ENCODE measurements around the gene DYNC1I1.

DYNC1I1 gene

GRCh38 chr7:95886501-95887090 is 114.2 kb downstream of the DYNC1I1 start:
- FAIRE-seq = no peak
- DNase-seq (ENCODE audit: insufficient read length, low spot score) = no peak
- no peak for TF ChIP-seq POLR2A (IDR thresholded peaks at IDR 0.05; ENCODE audit: low read depth, low read length)

DNA sequence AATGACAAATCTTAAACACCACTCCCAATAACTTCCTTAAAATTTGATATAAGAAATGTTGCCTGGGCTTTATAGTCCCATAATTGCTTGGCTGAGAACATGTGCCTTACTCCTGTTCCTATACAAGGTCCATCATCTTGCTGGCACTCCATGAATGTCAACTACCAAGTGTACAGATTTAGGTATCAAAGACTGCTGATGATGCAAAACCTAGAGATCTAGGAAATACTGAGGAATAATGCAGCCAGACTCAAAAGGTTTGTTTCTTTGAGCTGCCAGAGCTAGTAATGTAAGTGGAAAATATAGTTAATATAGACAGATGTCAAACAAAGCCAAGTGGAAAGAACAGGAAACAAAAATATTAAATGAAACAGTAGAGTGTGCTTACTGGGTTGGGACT is 121.1 kb downstream of the DYNC1I1 start:
- no peak for TF ChIP-seq POLR2A (IDR thresholded peaks at IDR 0.05; ENCODE audit: low read depth, low read length)
- FAIRE-seq = no peak
- DNase-seq (ENCODE audit: insufficient read length, low spot score) = no peak

- FAIRE-seq (no peak), DNase-seq (ENCODE audit: insufficient read length, low spot score) (no peak)
- no peak for TF ChIP-seq POLR2A (IDR thresholded peaks at IDR 0.05; ENCODE audit: low read depth, low read length)
Measured at GRCh38 chr7:95897557-95898251, 125.3 kb downstream of the DYNC1I1 start.

GRCh38 chr7:95899919-95900513 is 127.7 kb downstream of the DYNC1I1 start:
- DNase-seq (ENCODE audit: insufficient read length, low spot score) (no peak), FAIRE-seq (no peak)
- no peak for TF ChIP-seq POLR2A (IDR thresholded peaks at IDR 0.05; ENCODE audit: low read depth, low read length)

DNA sequence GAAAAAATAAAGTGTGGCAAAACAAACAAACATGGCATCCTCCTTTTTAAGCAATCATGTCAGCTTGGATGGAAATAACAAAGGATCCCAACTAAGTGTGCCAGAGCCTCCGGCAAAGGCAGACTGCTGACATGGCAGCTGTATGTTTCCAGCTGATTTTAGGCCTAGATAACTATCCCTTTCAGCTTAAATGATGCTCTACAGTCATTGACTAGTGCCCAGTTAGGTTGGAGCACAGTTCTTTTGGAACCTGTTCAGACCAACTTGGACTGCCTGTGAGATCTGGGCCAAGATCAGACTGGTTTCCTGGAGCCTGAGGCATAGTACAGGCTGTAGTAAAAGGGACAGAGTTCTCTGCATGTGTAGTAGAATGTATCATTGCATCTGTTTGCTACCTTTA is 128.7 kb downstream of the DYNC1I1 start:
- FAIRE-seq = no peak
- DNase-seq (ENCODE audit: insufficient read length, low spot score) = no peak
- no peak for TF ChIP-seq POLR2A (IDR thresholded peaks at IDR 0.05; ENCODE audit: low read depth, low read length)

- FAIRE-seq (no peak), DNase-seq (ENCODE audit: insufficient read length, low spot score) (no peak)
- no peak for TF ChIP-seq POLR2A (IDR thresholded peaks at IDR 0.05; ENCODE audit: low read depth, low read length)
Measured at GRCh38 chr7:95904099-95904498, 131.7 kb downstream of the DYNC1I1 start.

GRCh38 chr7:95905167-95905566 is 132.8 kb downstream of the DYNC1I1 start:
- TF ChIP-seq POLR2A (IDR thresholded peaks at IDR 0.05; ENCODE audit: low read depth, low read length) = no peak
- no peak for FAIRE-seq
- no peak for DNase-seq (ENCODE audit: insufficient read length, low spot score)

- DNase-seq (ENCODE audit: insufficient read length, low spot score) (no peak), FAIRE-seq (no peak)
- TF ChIP-seq POLR2A (IDR thresholded peaks at IDR 0.05; ENCODE audit: low read depth, low read length) = no peak
Measured at GRCh38 chr7:95906851-95907250, 134.5 kb downstream of the DYNC1I1 start.

DNA sequence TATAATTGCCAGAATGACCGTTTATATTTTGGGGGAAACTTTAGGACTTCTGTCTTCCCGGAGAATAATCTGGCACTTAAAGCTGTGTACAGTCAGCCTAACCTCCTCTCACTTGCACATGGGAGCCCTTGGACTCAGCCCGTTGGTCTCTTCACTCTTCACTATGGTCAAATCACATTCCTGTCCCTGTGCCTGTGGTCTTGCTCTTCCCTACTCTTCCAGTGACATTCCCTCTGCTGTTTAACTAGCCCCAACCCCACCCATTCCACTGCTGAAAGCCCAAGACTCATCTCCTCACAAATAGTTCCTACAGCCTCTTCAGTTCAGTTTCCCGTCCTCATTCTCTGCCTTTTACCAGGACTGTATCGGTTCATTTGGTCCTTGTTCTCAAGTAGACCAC is 135.0 kb downstream of the DYNC1I1 start:
- no peak for DNase-seq (ENCODE audit: insufficient read length, low spot score)
- TF ChIP-seq POLR2A (IDR thresholded peaks at IDR 0.05; ENCODE audit: low read depth, low read length) = no peak
- no peak for FAIRE-seq

- DNase-seq (ENCODE audit: insufficient read length, low spot score) = no peak
- no peak for FAIRE-seq
- TF ChIP-seq POLR2A (IDR thresholded peaks at IDR 0.05; ENCODE audit: low read depth, low read length) = no peak
Measured at GRCh38 chr7:95908499-95908898, 136.1 kb downstream of the DYNC1I1 start.

GRCh38 chr7:95910341-95910740 is 138.0 kb downstream of the DYNC1I1 start:
- no peak for FAIRE-seq
- no peak for DNase-seq (ENCODE audit: insufficient read length, low spot score)
- no peak for TF ChIP-seq POLR2A (IDR thresholded peaks at IDR 0.05; ENCODE audit: low read depth, low read length)

GRCh38 chr7:95915731-95916130 is 143.4 kb downstream of the DYNC1I1 start:
- FAIRE-seq (no peak), DNase-seq (ENCODE audit: insufficient read length, low spot score) (no peak)
- TF ChIP-seq POLR2A (IDR thresholded peaks at IDR 0.05; ENCODE audit: low read depth, low read length) = no peak

- FAIRE-seq (peak; percentile 41), DNase-seq (ENCODE audit: insufficient read length, low spot score) (peak; percentile 27)
- TF ChIP-seq POLR2A (IDR thresholded peaks at IDR 0.05; ENCODE audit: low read depth, low read length) = no peak
Measured at GRCh38 chr7:95916573-95917297, 144.4 kb downstream of the DYNC1I1 start.

- no peak for TF ChIP-seq POLR2A (IDR thresholded peaks at IDR 0.05; ENCODE audit: low read depth, low read length)
- FAIRE-seq (no peak), DNase-seq (ENCODE audit: insufficient read length, low spot score) (no peak)
Measured at GRCh38 chr7:95917634-95918033, 145.3 kb downstream of the DYNC1I1 start.
